GM19025 (cell line): ENCODE measurements around the gene ZNF35.
A peak's percentile ranks its signal among the peaks of the same experiment; 100 is the strongest.
"Not testable (repeated sequence)": the region's sequence is repeated elsewhere in the genome, so short reads cannot be mapped to it uniquely, and the experiment has no call there.

Experiments used
- ATAC-seq: cut with Tn5 transposase; IDR thresholded peaks from one replicate; pipeline ENCODE4 v1.9.1; 2021; ENCODE audit warnings: mild to moderate bottlenecking, low read depth, moderate library complexity; ENCODE audit not compliant: unreplicated experiment

Gene ZNF35

GRCh38 chr3:44648564-44649229, at the start of gene ZNF35:
TSS of gene ZNF35 (plus strand) at chr3:44648732. CDS start at chr3:44651068, 2,336 bp downstream.
- peak; percentile 93 for ATAC-seq

DNA sequence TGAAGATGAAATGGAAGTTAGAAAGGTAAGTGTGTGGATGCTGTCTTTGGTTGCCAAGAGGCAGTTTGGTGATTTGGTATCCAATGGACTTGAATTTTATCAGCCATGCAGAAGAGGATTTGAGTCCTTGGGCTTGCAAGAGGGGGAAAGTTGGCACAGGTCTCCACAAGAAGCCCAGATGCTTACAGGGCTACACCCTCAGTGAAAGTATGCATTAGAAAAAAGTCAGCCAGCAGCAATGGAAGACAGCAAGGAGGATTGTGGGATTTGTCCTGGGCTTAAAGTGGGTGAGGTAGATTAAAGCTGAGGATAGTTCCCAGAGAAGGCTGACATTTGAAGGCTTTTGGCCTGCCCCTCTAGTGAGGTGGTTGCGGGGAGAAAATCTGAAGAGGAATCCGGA, 46.8 kb upstream of the ZNF35 start:
- no peak for ATAC-seq

DNA sequence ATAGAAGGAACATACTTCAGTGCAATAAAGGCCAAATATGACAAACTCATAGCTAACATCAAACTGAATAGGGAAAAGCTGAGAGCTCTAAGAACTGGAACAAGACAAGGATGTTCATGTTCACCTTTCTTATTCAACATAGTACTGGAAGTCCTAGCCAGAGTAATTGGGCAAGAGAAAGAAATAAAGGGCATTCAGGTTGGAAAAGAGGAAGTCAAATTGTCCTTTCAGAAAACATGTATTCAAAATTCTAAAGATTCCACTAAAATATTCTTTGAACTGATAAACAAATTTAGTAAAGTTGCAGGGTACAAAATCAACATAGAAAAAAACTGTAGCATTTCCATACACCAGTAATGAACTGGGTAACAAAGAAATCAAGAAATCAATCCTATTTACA, 35.9 kb upstream of the ZNF35 start:
- no peak for ATAC-seq

GRCh38 chr3:44624749-44625480, 23.6 kb upstream of the ZNF35 start, which contains the start of gene ZNF197:
TSS of gene ZNF197 (plus strand) at chr3:44625036. CDS start at chr3:44629155, 4,119 bp downstream.
- ATAC-seq: peak; percentile 89

DNA sequence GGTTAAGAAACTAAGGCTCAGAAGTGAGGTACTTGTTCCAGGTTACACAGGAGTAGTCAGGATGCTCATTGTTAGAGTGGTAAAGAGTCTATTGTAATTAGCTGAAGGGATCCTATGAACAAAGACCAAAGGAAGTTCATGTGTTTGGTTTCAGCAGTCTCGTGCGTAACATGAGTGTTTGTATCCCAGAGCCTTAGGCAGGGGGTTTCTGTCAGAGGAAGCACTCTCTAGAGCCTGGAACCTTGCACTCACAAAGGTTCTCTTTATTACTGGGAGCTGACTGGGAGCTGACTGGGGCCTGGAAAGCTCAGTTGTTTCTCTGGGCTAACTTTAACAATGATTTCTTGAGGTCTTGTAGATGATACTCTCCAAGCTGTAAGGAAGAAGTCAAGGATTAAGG, 19.8 kb upstream of the ZNF35 start:
- ATAC-seq: no peak

DNA sequence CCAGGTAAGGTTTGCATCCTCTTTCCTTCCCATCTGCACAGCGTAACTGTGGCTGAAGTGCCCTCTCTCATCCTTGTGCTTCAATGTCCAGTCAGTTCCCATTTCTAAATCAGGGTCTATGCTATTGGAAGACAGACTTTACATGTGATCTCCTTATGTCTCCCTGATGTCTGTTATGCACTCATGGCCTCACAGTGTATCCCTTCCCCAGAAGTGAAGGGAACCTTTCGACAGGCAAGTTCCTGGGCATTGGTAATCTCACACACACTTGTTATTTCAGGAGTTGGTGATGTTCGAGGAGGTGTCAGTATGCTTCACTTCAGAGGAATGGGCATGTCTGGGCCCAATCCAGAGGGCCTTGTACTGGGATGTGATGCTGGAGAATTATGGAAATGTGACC, 16.3 kb upstream of the ZNF35 start:
- no peak for ATAC-seq

GRCh38 chr3:44642337-44642736, 6.2 kb upstream of the ZNF35 start:
- no peak for ATAC-seq

- no peak for ATAC-seq
Measured at GRCh38 chr3:44643024-44643423, 5.5 kb upstream of the ZNF35 start.

DNA sequence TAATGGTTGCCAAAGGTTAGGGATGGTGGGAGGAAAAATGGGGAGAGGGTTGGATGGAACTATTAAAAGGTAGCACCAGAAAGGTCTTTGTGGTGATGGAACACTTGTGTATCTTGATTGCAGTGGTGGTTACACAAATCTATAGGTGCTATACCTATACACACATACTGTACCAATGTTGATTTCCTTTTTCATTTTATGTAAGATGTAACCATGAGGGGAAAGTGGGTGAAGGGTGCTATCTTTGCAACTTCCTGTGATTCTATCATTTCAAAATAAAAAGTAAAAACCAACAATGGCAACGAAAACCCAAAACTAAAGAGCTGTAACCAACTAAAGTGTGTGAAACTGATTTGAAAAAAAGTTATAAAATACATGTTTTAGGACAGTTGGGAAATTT, 761 bp upstream of the ZNF35 start:
- ATAC-seq: no peak

GRCh38 chr3:44649709-44650108, 1.2 kb downstream of the ZNF35 start:
- ATAC-seq: no peak

DNA sequence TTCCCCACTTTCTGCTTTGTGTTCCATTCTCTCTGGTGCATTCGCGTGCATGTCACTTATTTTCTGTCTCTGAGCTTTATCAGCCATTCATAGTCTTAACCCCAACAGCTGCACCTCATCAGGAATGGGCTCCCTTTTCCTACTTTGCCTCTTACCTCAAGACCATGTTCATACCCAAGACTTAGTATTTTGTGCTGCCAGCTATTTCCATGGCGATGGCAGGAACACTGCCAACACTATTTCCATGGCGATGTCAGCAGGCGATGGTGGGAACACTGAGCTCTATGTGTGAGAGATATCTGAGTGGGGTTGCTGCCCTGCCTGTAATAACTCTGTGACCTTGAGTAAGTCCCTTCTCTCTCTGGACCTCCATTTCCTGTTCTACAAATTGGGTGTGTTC, 5.5 kb downstream of the ZNF35 start:
- ATAC-seq: no peak

GRCh38 chr3:44659015-44659414, 10.5 kb downstream of the ZNF35 start:
- no peak for ATAC-seq

GRCh38 chr3:44659434-44659833, 10.9 kb downstream of the ZNF35 start:
- ATAC-seq: no peak

DNA sequence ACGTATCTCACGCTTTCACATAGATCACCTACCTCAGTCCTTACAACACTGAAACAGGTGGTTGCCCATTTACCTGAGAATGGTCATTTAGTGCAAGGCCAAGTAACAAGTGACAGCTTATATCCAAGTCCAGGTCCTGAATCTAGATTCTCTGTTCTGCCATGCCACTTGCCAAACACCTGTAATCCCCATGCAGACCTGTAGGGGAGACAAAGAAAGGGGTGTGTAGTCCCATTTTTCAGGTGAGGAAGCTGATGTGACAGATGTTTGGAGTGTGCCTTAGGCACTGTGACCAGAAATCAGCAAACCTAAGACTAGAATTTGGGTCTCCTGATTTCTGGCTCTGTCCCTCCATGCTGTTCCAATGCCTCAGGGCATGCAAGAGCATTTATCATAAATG, 12.7 kb downstream of the ZNF35 start:
- ATAC-seq: no peak

GRCh38 chr3:44665173-44665572, 16.6 kb downstream of the ZNF35 start:
- ATAC-seq: no peak

- no peak for ATAC-seq
Measured at GRCh38 chr3:44666346-44666745, 17.8 kb downstream of the ZNF35 start.

- no peak for ATAC-seq
Measured at GRCh38 chr3:44669760-44670159, 21.2 kb downstream of the ZNF35 start.

DNA sequence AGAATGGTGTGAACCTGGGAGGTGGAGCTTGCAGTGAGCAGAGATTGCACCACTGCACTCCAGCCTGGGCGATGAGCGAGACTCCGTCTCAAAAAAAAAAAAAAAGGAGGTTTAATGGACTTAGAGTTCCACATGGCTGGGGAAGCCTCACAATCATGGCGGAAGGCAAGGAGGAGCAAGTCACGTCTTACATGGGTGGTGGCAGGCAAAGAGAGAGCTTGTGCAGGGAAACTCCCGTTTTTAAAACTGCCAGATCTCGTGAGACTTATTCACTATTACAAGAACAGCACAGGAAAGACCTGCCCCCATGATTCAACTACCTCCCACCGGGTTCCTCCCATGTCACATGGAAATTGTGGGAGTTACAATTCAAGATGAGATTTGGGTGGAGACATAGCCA, 24.9 kb downstream of the ZNF35 start:
- ATAC-seq: not testable (repeated sequence)

DNA sequence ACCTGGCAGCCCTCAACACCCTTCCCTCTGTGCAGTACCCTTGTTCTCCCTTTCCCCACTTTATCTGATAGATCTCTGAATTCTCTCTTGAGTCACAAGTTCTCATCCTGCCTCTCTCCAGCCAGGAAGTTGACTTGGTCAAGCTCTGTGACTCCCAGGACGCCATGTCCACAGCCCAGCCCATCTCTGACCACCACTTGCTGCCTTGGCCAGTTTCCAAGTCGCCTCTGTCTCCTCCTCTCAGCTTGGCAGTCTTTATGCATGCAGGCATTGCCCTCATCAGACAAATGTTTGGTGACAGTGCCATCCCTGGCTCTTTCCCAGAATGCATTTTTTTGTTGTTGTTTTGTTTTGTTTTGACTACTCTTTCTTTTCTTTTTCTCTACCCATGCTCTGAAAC, 25.7 kb downstream of the ZNF35 start:
- ATAC-seq: no peak

GRCh38 chr3:44678480-44679116, 30.1 kb downstream of the ZNF35 start:
- peak; percentile 77 for ATAC-seq

DNA sequence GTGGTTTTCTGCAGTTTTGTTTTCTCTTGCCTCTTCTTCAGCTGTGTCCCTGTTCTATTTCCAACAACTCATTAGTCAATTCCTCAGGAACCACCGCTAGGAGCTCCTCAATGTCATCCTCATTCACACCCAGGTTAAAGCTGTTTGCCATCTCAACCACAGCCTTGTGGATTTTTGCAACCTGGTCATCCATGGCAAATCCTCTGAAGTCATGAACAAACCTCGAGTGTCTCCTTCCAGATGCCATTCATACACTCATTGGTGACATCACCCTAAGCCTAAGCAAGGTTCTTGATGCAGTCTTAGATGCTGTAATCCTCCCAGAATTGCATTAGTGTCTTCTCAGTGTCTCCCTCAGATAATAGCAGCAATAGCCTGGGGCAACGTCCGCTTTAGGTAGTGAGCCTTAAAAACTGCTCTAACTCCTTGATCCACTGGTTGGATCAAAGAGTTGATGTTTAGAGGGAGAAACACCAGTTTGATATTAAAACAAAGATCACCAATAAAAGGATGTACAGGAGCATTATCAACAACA, 32.5 kb downstream of the ZNF35 start:
- ATAC-seq: no peak
